Measurements from ENCODE around the gene ULK1.
"Not testable (repeated sequence)": the region's sequence is repeated elsewhere in the genome, so short reads cannot be mapped to it uniquely, and the experiment has no call there.

ULK1 gene

GRCh38 chr12:131862084-131862441 is 32.4 kb upstream of the ULK1 start:
- no peak for DNase-seq (ENCODE audit: low read depth in 2 of 2)

- DNase-seq (ENCODE audit: low read depth in 2 of 2) = no peak
Observed at GRCh38 chr12:131862600-131862993, 31.8 kb upstream of the ULK1 start.

DNA sequence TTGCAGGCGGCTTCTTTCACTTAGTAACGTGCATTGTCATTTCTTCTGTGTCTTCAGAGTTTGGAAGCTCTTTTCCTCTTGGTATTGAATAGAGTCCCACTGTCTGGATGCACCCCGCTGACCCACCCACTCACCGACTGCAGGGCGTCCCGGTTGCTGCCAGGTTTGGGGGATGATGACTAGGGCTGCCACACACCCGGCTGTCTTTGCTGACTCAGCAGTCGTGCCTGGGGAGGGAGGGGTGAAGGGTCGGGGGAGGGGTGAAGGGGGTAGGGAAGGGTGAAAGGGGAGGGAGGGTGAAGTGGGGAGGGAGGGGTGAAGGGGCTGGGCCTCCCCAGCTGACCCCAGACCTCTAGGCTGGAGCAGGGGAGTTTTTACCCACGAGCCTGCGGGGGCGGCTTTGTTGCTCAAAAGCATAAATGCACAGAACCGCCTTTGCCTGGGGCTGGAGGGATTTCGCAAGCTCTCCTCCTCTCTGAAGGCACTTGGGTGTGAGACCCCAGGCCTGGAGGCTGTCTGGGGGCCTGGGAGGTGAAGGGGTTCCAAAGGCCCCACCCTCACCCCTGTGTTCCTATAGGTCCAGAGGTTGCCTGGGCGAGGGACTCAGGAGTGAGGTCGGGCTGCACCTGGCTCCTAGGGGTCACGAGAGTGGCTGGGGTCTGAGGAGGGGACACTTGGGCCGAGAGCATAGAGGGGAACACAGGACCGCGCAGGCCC is 31.3 kb upstream of the ULK1 start:
- no peak for DNase-seq (ENCODE audit: low read depth in 2 of 2)

GRCh38 chr12:131863711-131864396 is 30.6 kb upstream of the ULK1 start:
- DNase-seq (ENCODE audit: low read depth in 2 of 2) = no peak

GRCh38 chr12:131864469-131864868 is 30.0 kb upstream of the ULK1 start:
- DNase-seq (ENCODE audit: low read depth in 2 of 2) = no peak

DNA sequence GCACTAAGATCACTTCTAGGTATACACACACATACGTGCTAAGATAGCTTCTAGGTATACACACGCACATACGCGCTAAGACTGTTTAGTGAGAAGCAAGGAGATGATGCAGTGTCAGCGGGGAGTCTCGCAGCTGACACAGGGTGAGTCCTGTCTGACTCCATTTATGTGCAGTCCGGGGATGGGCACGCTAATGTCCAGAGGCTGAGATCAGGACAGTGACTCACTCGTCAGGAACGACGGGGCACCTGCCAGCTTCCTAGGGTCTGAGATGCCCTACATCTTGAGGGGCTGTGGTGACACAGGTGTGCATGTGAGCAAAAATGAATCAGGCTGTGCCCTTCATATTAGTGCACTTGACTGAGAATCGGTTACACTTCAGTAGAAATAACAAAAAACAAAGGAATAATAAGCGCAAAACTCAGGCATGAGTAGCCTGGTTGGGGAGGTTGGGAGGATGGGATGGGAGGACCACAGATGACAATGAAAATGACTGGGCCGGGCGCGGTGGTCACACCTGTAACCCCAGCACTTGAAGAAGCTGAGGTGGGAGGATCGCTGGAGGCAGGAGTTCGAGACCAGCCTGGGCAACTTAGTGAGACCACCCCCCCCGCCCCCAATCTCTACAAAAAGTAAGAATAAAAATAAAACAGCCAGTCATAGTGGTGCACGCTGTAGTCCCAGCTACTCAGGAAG is 29.1 kb upstream of the ULK1 start:
- no peak for DNase-seq (ENCODE audit: low read depth in 2 of 2)

GRCh38 chr12:131867471-131867870 is 27.0 kb upstream of the ULK1 start:
- no peak for DNase-seq (ENCODE audit: low read depth in 2 of 2)

- no peak for DNase-seq (ENCODE audit: low read depth in 2 of 2)
Observed at GRCh38 chr12:131867891-131868675, 26.3 kb upstream of the ULK1 start.

GRCh38 chr12:131869871-131870418 is 24.5 kb upstream of the ULK1 start:
- no peak for DNase-seq (ENCODE audit: low read depth in 2 of 2)

GRCh38 chr12:131871677-131872076 is 22.7 kb upstream of the ULK1 start:
- DNase-seq (ENCODE audit: low read depth in 2 of 2) = no peak

- DNase-seq (ENCODE audit: low read depth in 2 of 2) = no peak
Observed at GRCh38 chr12:131872154-131873051, 22.0 kb upstream of the ULK1 start.

DNA sequence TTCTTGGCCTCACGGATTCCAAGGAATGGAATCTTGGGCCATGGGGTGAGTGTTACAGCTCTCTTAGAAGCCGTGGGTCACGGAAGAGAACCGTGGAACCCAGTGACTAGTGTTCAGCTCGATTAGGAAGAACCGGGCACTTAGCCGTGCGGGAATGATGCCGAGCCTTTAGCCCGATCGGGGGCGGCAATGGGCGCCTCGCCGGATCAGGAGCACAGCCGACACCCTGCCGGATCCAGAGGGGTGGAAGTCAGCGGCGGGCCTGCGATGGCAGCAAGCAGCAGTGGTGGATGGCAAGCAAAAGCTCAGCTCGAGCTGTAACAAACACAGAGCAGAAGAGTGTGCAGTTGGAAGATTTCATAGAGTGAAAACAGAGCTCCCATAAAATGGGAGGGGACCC is 21.1 kb upstream of the ULK1 start:
- DNase-seq (ENCODE audit: low read depth in 2 of 2) = no peak

DNA sequence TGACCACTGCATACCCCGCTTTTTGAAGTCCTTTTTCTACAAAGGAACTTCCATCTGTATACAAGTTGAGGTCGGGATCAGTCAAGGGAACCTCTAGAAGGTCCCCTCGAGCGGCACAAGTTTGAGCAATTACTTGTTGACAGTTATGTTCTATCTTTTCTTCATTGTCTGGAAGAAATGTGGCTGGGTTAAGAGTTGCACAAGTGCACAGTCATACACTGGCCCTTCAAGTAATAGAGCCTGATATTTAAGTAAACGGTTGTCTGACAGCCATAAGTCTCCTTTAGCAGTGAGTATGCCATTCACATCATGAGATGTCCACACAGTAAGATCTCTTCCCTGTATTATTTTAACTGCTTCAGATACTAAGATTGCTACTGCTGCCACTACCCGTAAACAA is 19.4 kb upstream of the ULK1 start:
- not testable (repeated sequence) for DNase-seq (ENCODE audit: low read depth in 2 of 2)

DNA sequence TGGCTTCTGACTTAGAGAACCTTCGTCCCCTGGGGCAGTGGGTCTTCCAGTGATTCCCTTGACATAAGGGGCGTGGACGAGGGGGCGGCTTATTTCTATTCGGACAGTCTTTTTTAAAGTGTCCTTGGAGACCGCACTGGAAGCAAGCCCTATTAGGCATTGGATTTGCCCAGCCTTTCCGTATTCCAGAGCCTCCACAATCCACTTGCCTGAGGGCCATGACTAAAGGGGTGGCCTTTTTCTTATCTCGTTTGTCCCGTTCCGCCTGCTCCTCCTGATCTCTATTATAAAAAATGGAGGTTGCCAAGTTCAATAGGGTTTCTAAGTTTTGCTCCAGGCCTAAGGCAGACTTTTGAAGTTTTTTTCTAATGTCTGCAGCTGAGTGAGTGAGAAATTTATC is 17.2 kb upstream of the ULK1 start:
- DNase-seq (ENCODE audit: low read depth in 2 of 2) = not testable (repeated sequence)

- not testable (repeated sequence) for DNase-seq (ENCODE audit: low read depth in 2 of 2)
Observed at GRCh38 chr12:131878436-131878835, 16.0 kb upstream of the ULK1 start.

DNA sequence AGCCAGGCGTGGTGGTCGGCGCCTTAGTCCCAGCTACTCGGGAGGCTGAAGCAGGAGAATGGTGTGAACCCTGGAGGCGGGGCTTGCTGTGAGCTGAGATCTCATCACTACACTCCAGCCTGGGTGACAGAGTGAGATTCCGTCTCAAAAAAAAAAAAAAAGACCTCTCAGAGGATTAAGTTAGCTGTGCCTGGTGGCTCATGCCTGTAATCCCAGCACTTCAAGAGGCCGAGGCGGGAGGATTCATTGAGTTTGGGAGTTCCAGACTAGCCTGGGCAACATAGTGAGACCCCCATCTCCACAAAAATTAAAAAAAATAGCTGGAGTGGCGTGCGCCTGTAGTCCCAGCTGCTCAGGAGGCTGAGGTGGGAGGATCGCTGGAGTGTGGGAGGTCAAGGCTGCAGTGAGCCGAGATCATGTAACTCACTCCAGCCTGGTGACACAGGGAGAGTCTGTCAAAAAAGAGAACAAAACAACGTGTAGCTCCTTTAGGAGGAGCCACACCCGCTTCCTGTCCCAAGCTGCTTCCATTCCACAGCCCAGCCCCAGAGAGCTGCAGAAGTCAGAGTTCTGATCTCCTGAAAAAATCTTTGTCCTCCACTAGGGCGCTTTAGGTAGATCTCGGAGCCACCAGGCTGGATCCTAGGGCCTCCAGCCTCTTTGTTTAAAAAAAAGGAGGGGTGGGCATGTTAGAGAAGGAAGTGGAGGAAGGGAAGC is 11.5 kb upstream of the ULK1 start:
- DNase-seq (ENCODE audit: low read depth in 2 of 2) = no peak

DNA sequence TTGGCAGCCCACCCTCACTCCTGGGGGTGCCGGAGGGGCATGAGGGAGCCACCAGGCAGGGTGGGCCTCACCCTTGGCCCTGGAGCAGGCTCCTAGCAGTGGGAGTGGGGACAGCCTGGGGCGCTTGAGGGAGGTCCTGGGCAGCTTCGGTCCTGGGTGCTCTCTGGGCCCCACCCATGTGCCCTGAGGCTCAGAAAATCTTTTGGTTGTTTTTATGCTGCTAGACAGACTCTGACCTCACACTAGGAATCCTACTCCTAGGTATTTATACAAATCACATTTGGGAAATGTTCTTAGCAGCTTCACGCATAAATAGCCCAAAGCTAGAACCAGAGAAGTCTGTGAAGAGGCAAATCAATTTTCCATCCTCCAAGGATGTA is 10.9 kb upstream of the ULK1 start:
- no peak for DNase-seq (ENCODE audit: low read depth in 2 of 2)

- not testable (repeated sequence) for DNase-seq (ENCODE audit: low read depth in 2 of 2)
Observed at GRCh38 chr12:131885076-131885475, 9.3 kb upstream of the ULK1 start.

DNA sequence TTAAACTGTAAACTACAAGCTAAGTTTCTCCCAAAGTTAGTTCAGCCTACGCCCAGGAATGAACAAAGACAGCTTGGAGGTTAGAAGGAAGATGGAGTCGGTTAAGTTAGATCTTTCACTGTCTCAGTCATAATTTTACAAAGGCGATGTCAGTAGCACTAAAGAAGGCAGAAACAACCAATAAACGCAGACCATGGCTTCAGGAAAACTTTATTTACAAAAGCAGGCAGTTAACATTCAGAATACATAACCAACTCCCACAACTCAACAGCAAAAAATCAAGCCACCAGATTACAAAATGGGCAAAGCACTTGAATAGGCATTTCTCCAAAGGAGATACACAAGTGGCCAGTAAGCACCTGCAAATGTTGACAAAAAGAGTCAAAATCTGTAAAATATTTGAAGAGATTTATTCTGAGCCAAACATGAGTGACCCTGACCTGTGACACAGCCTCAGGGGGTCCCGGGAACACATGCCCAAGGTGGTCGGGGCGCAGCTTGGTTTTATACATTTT is 8.8 kb upstream of the ULK1 start:
- no peak for DNase-seq (ENCODE audit: low read depth in 2 of 2)

DNA sequence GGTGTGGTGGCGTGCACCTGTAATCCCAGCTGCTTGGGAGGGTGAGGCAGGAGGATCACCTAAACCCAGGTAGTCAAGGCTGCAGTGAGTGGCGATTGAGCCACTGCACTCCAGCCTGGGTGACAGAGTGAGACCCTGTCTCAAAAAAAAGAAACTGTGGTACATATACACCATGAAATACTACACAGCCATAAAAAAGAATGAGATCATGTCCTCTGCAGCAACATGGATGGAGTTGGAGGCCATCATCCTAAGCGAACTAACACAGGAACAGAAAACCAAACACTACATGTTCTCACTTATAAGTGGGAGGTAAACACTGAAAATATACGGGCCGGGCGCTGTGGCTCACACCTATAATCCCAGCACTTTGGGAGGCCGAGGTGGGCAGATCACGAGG is 2.7 kb upstream of the ULK1 start:
- DNase-seq (ENCODE audit: low read depth in 2 of 2) = not testable (repeated sequence)
